Glutamatergic neuron (in vitro differentiated cells): Measurements from ENCODE around the gene EPSTI1. TPM values are rescaled to one million over a fixed set of nuclear protein-coding genes. Genes with fewer than 3 reads are reported as not detected.
"Not testable (repeated sequence)": the region's sequence is repeated elsewhere in the genome, so short reads cannot be mapped to it uniquely, and the experiment has no call there.

Experiments used
- DNase-seq: peaks from one replicate; pipeline ENCODE4 v3.0.0; 2022
- H3K27ac Mint-ChIP-seq: one replicate; pipeline ENCODE4 v1.8.0; 2020; ENCODE audit warnings: mild to moderate bottlenecking, mixed read lengths, inconsistent platforms; ENCODE audit not compliant: unreplicated experiment
- H3K27me3 Mint-ChIP-seq: one replicate; pipeline ENCODE4 v1.8.0; 2020; ENCODE audit warnings: mild to moderate bottlenecking, moderate library complexity, mixed read lengths, inconsistent platforms; ENCODE audit not compliant: unreplicated experiment
- H3K36me3 Mint-ChIP-seq: one replicate; pipeline ENCODE4 v1.8.0; 2020; ENCODE audit warnings: mild to moderate bottlenecking, mixed read lengths, inconsistent platforms; ENCODE audit not compliant: unreplicated experiment
- H3K4me1 Mint-ChIP-seq: one replicate; pipeline ENCODE4 v1.8.0; 2020; ENCODE audit warnings: mild to moderate bottlenecking, low read depth, mixed read lengths, inconsistent platforms; ENCODE audit not compliant: unreplicated experiment
- H3K4me3 Mint-ChIP-seq: one replicate; pipeline ENCODE4 v1.8.0; 2020; ENCODE audit warnings: mild to moderate bottlenecking, mixed read lengths, inconsistent platforms; ENCODE audit not compliant: unreplicated experiment
- H3K9me3 Mint-ChIP-seq: one replicate; pipeline ENCODE4 v1.8.0; 2020; ENCODE audit warnings: mild to moderate bottlenecking, moderate library complexity, mixed read lengths, inconsistent platforms; ENCODE audit not compliant: unreplicated experiment
- CTCF ChIP-seq: fragments of 200-600 bp; sonication (generic); IDR thresholded peaks from one replicate; pipeline ENCODE4 v1.5.0; 2021; ENCODE audit not compliant: partially characterized antibody, unreplicated experiment
- long read RNA-seq: library from polyadenylated mRNA; unstranded; transcript quantifications from one replicate; pipeline ENCODE4 v2.0.0, GENCODE V29; 2020; ENCODE audit not compliant: unreplicated experiment
- total RNA-seq: library from RNA; stranded (reverse); fragmentation: NEBNext Ultra II Directional; extraction: Animal tissue kit (Norgen Biotek cat#: 25700); gene quantifications from one replicate; pipeline ENCODE4 v1.2.1, GENCODE V29; 2021; ENCODE audit not compliant: unreplicated experiment

The EPSTI1 gene
- total RNA-seq = not detected
- long read RNA-seq = 0 reads

- TF ChIP-seq CTCF = no peak
- Mint-ChIP-seq H3K9me3 (peaks cover 1% of the 10 kb centered on the region), H3K4me1 (peaks cover 13% of the 10 kb centered on the region), H3K27ac (no peak within 1 kb of the TSS), H3K27me3 (no peaks in the 10 kb centered on the region), H3K4me3 (peak within 1 kb of the TSS; percentile 72), H3K36me3 (no peaks in the 10 kb centered on the region)
- peak; percentile 37 for DNase-seq
Measured at GRCh38 chr13:42991898-42992763, at the start of gene EPSTI1. EPSTI1 (minus strand) TSS chr13:42992241; CDS start chr13:42992165, 76 bp downstream.

- TF ChIP-seq CTCF = no peak
- no peak for DNase-seq
- peaks cover 1% of the 10 kb centered on the region for H3K9me3 Mint-ChIP-seq
- peaks cover 22% of the 10 kb centered on the region for H3K4me1 Mint-ChIP-seq
- H3K27ac Mint-ChIP-seq = peak overlapping the region; percentile 5
- H3K4me3 Mint-ChIP-seq = no peak overlapping the region
- H3K36me3 Mint-ChIP-seq = no peaks in the 10 kb centered on the region
- H3K27me3 Mint-ChIP-seq = peaks cover 2% of the 10 kb centered on the region
Measured at GRCh38 chr13:43041369-43041921, 49.4 kb upstream of the EPSTI1 start.

GRCh38 chr13:43040581-43041368 lies 48.7 kb upstream of the EPSTI1 start:
- H3K4me3 Mint-ChIP-seq, H3K36me3 Mint-ChIP-seq, H3K27me3 Mint-ChIP-seq, H3K27ac Mint-ChIP-seq, DNase-seq, H3K9me3 Mint-ChIP-seq: not testable (repeated sequence)
- H3K4me1 Mint-ChIP-seq = peaks cover 22% of the 10 kb centered on the region

- no peak for TF ChIP-seq CTCF
- DNase-seq = no peak
- peaks cover 19% of the 10 kb centered on the region for H3K4me1 Mint-ChIP-seq
- H3K27me3 Mint-ChIP-seq = peaks cover 2% of the 10 kb centered on the region
- H3K9me3 Mint-ChIP-seq = peaks cover 1% of the 10 kb centered on the region
- no peak overlapping the region for H3K4me3 Mint-ChIP-seq
- H3K36me3 Mint-ChIP-seq = no peaks in the 10 kb centered on the region
- H3K27ac Mint-ChIP-seq = no peak overlapping the region
Measured at GRCh38 chr13:43039966-43040365, 47.9 kb upstream of the EPSTI1 start.

- no peak overlapping the region for H3K4me3 Mint-ChIP-seq
- H3K4me1 Mint-ChIP-seq = peaks cover 9% of the 10 kb centered on the region
- no peak for DNase-seq
- peaks cover 2% of the 10 kb centered on the region for H3K27me3 Mint-ChIP-seq
- H3K9me3 Mint-ChIP-seq = peaks cover 1% of the 10 kb centered on the region
- H3K27ac Mint-ChIP-seq = no peak overlapping the region
- no peak for TF ChIP-seq CTCF
- peaks cover 4% of the 10 kb centered on the region for H3K36me3 Mint-ChIP-seq
Measured at GRCh38 chr13:43036351-43037250, 44.6 kb upstream of the EPSTI1 start.
